ENCODE data around the gene GNLY.

GRCh38 chr2:85712336-85712735 is 18.2 kb downstream of the GNLY start:
- no peak for TF ChIP-seq CTCF (IDR thresholded peaks at IDR 0.05)
- no peak for TF ChIP-seq POLR2A (IDR thresholded peaks at IDR 0.05)

All from right lobe of liver (tissue), 4 donors.